SW 1271 (cell line): ENCODE results near the gene CACNA1B.

Experiments used
- DNase-seq, 2 experiments: peaks; one replicate each; lab custom pipeline; 2025; lab: John Stamatoyannopoulos, UW

The CACNA1B gene

GRCh38 chr9:137920753-137921152, 43.2 kb downstream of the CACNA1B start:
- no peak for DNase-seq

- no peak for DNase-seq
These were observed 46.6 kb downstream of the CACNA1B start for GRCh38 chr9:137924169-137924568.

DNA sequence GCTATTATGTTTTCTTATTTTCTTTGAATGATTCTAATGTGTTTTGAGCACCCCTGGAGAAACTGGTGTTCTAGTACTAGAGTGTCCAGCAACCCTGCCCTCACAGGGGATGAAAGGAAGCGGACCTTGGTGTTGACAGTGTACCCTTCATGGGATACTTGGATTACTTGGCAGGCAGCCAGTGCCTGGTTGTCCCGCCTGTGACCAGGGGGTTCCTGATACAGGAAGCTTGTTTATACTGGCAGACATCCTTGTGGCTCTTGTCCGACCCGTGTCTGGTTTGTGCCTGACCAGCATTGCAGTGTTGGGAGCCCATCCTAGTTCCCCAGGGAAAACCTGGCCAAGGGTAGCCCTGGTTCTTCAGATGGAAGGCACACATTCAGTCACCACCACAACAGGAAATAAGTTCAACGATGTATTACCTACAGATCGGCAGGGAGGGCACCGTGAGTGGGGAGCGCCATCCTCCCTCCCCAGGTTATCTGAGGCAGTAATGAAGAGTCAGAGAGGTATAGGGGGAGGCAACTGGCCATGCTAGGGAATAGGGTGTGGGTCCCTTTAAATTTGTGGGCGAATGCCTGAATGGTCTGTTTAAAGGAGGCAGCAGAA, 47.3 kb downstream of the CACNA1B start:
- no peak for DNase-seq

DNA sequence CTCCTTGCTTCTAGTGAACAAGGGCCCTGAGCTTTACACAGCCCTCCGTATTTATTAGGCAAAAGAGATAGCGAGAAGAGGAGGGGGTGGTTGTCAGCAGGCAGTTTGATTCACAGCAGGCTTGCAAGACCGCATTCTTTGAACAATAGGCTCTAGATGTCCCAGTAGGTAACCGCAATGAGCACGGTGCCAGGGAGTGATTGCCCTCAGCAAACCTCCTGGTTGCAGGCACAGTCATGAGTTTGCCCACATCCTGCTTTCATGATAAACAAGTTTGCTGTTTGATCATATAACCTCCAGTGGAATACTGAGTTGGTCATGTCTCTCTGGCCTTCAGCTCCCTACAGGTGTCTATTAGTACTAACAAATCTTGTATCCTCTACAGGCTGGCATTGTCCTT, 66.1 kb downstream of the CACNA1B start:
- no peak for DNase-seq

- DNase-seq, result peak in 1 of 2 experiments; percentile 15
These were observed 68.0 kb downstream of the CACNA1B start for GRCh38 chr9:137945581-137945980.

GRCh38 chr9:137946993-137947392, 69.4 kb downstream of the CACNA1B start:
- no peak for DNase-seq

GRCh38 chr9:137948642-137949041, 71.1 kb downstream of the CACNA1B start:
- DNase-seq, result no peak

DNA sequence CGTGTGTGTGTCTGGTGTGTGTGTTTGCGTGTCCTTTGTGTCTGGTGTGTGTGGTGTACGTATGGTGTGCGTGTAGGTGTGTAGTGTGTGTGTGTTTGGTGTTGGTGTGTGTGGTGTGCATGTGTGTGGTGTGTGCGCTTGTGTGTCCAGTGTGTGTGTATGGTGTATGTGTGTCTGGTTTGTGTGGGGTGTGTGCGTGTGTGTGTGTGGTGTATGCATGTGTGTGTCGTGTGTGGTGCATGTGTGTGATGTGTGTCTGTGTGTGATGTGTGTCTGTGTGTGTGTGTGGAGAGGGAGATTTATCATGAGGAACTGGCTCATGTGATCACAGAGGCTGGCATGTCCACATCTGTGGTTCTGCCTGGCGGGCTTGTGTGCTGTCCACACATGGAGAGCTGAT, 71.7 kb downstream of the CACNA1B start:
- DNase-seq, result no peak

- no peak for DNase-seq
These were observed 73.5 kb downstream of the CACNA1B start for GRCh38 chr9:137951107-137951506.

- DNase-seq, result no peak
These were observed 74.3 kb downstream of the CACNA1B start for GRCh38 chr9:137951597-137952490.

DNA sequence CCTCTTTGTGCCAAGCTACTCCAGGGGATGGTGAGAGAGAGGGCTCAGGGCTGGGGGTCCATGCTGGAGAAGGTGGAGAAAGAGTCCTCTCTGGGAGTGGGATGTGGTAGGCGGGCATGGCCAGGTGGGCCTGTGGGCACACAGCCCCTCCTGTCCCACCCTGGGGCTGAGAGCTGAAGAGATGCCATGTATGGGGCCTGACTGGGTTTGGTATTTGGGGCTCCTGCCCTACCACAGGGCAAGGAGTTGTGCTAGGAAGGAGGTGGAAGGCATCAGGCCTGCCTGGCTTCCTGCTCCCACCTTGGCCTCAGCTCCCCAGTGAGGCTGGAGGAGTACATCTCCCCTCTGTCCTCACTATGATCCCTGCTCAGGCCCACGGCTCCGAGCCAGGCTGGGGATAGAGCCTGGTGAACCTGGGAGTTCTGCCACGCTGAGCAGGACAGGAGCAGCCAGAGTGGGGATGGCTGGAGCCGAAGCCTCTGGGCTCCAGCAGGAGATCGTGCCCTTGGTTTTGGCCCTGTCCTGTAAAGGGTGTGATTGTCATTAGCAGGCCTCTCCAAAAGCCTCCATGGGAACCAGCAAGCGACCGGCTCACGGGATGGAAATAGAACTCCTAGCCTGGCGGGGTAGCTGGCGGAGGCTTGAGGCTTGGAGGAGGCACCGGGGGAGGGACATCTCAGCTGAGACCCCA, 75.5 kb downstream of the CACNA1B start:
- DNase-seq, result no peak

GRCh38 chr9:137953683-137954438, 76.3 kb downstream of the CACNA1B start:
- DNase-seq, result no peak

- no peak for DNase-seq
These were observed 77.6 kb downstream of the CACNA1B start for GRCh38 chr9:137955224-137955570.

DNA sequence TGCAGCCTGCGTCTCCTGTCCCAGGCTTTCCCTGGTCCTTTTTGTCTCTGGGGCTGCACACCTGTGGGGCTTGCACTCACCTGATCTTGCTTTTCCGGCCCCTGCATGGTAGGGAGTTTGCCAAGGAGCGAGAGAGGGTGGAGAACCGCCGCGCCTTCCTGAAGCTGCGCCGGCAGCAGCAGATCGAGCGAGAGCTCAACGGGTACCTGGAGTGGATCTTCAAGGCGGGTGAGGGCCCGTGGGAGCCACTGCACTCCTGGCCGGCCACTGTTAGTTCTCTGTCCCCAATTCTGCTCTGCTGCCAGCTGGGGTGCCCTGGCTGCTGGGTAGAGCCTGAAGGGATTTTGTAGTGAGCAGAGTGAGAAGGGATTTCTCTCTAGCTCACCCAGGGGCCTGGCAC, 78.0 kb downstream of the CACNA1B start:
- no peak for DNase-seq

GRCh38 chr9:137956039-137956438, 78.5 kb downstream of the CACNA1B start:
- DNase-seq, result no peak

DNA sequence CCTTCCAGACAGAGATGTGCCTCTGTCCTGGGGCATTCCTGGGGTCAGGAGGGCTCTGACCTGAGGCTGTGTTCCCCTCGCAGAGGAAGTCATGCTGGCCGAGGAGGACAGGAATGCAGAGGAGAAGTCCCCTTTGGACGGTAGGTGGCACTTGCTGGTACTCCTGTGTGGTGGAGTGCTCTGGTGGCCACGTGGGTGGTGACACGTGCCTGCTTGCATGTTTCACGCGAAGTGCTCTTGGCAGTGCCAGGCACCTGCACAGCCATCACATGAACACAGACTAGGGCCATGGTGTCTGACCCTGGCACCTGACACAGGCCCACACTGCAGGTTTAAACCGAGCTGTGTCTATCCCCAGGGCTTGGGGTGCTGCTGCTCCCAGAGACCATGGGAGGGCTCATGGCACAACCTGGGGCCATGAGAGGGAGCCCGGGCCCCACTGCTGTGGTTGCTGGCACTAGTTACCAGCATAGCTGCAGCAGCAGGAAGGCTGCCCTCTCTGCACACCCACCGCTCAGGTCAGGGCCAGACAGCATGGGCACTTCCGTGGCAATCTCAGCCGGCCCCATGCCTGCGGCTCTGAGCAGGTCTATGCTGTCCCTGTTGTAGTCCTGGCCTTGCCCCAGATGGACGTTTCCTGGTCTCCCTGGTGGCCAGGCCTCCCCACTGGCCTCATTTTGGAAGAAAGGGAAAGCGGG, 79.3 kb downstream of the CACNA1B start:
- DNase-seq, result no peak

- no peak for DNase-seq
These were observed 82.2 kb downstream of the CACNA1B start for GRCh38 chr9:137959641-137960411.

DNA sequence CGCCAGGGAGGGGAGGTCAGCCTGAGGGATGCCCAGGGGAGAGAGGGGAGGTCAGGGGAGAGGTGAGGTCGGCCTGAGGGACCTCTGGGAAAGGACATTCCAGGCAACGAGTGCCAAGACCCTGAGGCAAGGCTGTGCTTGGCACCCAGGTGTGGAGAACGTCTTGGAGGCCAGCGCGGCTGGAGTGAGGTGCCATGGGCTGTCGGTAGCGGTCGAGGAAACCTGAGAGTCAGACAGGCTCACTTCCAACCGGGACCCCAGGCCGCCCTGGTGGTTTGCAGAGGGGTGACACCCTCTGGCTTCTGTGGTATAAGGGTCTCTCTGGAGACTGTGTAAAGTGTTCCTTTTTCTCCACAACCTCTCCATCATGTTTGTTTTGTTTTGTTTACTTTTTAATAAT, 82.9 kb downstream of the CACNA1B start:
- DNase-seq, result no peak

GRCh38 chr9:137963525-137963924, 85.9 kb downstream of the CACNA1B start:
- no peak for DNase-seq

GRCh38 chr9:137965177-137965795, 87.7 kb downstream of the CACNA1B start:
- DNase-seq, result no peak
